Left ventricle myocardium inferior (tissue), 1 donor: ENCODE measurements around the gene CLK4. TPM values are rescaled to one million over a fixed set of nuclear protein-coding genes. Genes with fewer than 3 reads are reported as not detected.

Source experiments
- DNase-seq: peaks from one replicate; pipeline ENCODE4 v3.0.0-alpha.2; 2020
- H3K27ac ChIP-seq: fragments of 200-600 bp; replicated peaks from 2 replicates; pipeline ENCODE4 v1.8.0; 2021
- H3K27me3 ChIP-seq: fragments of 200-600 bp; 2 replicates; pipeline ENCODE4 v1.8.0; 2021; ENCODE audit warnings: low read depth
- H3K36me3 ChIP-seq: fragments of 200-600 bp; 2 replicates; pipeline ENCODE4 v1.8.0; 2021
- H3K4me1 ChIP-seq: fragments of 200-600 bp; 2 replicates; pipeline ENCODE4 v1.8.0; 2021
- H3K4me3 ChIP-seq: fragments of 200-600 bp; 2 replicates; pipeline ENCODE4 v1.8.0; 2021; ENCODE audit warnings: mild to moderate bottlenecking, moderate library complexity
- H3K9me3 ChIP-seq: fragments of 200-600 bp; replicated peaks from 2 replicates; pipeline ENCODE4 v1.8.0; 2021
- CTCF ChIP-seq: fragments of 200-600 bp; IDR thresholded peaks from 2 replicates; pipeline ENCODE4 v1.8.0; 2021; ENCODE audit warnings: antibody characterized with exemption, mild to moderate bottlenecking, borderline replicate concordance
- intact Hi-C: fragments of 100-400 bp; cut with micrococcal nuclease; formaldehyde crosslinking; loops from one replicate; pipeline ENCODE4 v1.11.0; 2022
- total RNA-seq: library from RNA; stranded (reverse); fragmentation: NEBNext Ultra II Directional; extraction: Animal tissue kit (Norgen Biotek cat#: 25700); gene quantifications from one replicate; pipeline ENCODE4 v1.2.1, GENCODE V29; 2021
- donor health status: DM: no; HTN: yes; CAD: no; lungs with severe emphysema.

CLK4 gene
- total RNA-seq, 1 donor from 2014 or later: 20.0 TPM

- no peak for DNase-seq
- no peak for TF ChIP-seq CTCF
- no peaks in the 10 kb centered on the region for H3K4me1 ChIP-seq
- H3K9me3 ChIP-seq: no peaks in the 10 kb centered on the region
- no peaks in the 10 kb centered on the region for H3K36me3 ChIP-seq
- intact Hi-C loops: no loop called here
- no peak overlapping the region for H3K4me3 ChIP-seq
- no peak overlapping the region for H3K27ac ChIP-seq
- H3K27me3 ChIP-seq: peaks cover 27% of the 10 kb centered on the region
Measured at GRCh38 chr5:178664141-178664540, 37.3 kb upstream of the CLK4 start.

GRCh38 chr5:178662541-178662860 is 35.7 kb upstream of the CLK4 start:
- Histone ChIP-seq H3K27ac (no peak overlapping the region), H3K4me1 (no peaks in the 10 kb centered on the region), H3K4me3 (no peak overlapping the region), H3K9me3 (no peaks in the 10 kb centered on the region), H3K27me3 (peaks cover 30% of the 10 kb centered on the region), H3K36me3 (no peaks in the 10 kb centered on the region)
- no peak for DNase-seq
- intact Hi-C loops: no loop called here
- TF ChIP-seq CTCF: no peak

DNA sequence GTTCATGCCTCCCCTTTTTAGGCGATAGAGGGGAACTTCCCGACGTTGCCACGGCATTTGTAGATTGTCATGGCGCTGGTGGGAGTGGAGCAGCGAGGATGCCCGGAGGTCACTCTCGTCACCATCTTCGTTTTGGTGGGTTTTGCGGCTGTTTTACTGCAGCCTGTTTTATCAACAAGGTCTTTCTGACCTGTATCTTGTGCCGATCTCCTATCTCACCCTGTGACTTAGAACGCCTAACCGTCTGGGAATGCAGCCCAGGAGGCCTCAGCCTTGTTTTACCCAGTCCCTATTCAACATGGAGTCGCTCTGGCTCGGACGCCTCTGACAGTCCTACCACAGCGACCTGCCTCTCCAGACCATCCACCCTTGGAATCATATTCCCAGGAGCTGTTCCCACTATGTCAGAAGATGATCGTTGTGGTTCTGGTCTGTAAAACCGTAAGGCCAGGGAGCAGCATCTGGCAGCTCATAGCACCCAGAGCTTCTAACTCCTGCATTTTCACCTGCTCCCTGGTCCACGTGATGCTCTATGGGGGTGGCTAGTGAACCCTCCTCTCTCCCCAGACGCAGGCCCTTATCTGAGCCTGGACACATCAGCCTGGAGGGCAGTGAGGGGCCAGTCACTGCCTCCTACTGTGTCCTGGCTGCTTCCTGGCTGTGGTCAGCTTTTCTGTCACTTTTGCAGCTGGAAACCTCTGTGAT is 35.1 kb upstream of the CLK4 start:
- peaks cover 34% of the 10 kb centered on the region for H3K27me3 ChIP-seq
- no peaks in the 10 kb centered on the region for H3K4me1 ChIP-seq
- H3K4me3 ChIP-seq: no peak overlapping the region
- H3K9me3 ChIP-seq: no peaks in the 10 kb centered on the region
- no peak for DNase-seq
- no peak for TF ChIP-seq CTCF
- H3K27ac ChIP-seq: no peak overlapping the region
- H3K36me3 ChIP-seq: no peaks in the 10 kb centered on the region
- intact Hi-C loops: no loop called here

- H3K27ac ChIP-seq: no peak overlapping the region
- H3K4me3 ChIP-seq: no peak overlapping the region
- H3K36me3 ChIP-seq: no peaks in the 10 kb centered on the region
- no peak for TF ChIP-seq CTCF
- H3K9me3 ChIP-seq: peaks cover 4% of the 10 kb centered on the region
- no peaks in the 10 kb centered on the region for H3K27me3 ChIP-seq
- H3K4me1 ChIP-seq: no peaks in the 10 kb centered on the region
- intact Hi-C loops: no loop called here
- DNase-seq: no peak
Measured at GRCh38 chr5:178651046-178651810, 24.4 kb upstream of the CLK4 start.

GRCh38 chr5:178650214-178650613 is 23.4 kb upstream of the CLK4 start:
- H3K4me3 ChIP-seq: no peak overlapping the region
- peaks cover 4% of the 10 kb centered on the region for H3K9me3 ChIP-seq
- no peaks in the 10 kb centered on the region for H3K27me3 ChIP-seq
- intact Hi-C loops: no loop called here
- no peaks in the 10 kb centered on the region for H3K36me3 ChIP-seq
- no peaks in the 10 kb centered on the region for H3K4me1 ChIP-seq
- DNase-seq: no peak
- H3K27ac ChIP-seq: no peak overlapping the region
- no peak for TF ChIP-seq CTCF
